Fibroblast of lung (primary cell): ENCODE data around the gene CAMK2B.

Experiments used
- EZH2 ChIP-seq: IDR thresholded peaks from 2 replicates; pipeline ENCODE4 v1.5.1; 2012; ENCODE audit warnings: low read length, control low read depth, mild to moderate bottlenecking; ENCODE audit errors: missing control alignments
- TF ChIP-seq, protein P1 (sequence below), 2 donors: IDR thresholded peaks in 1 of 2; conservative IDR thresholded peaks in 1 of 2; 1 replicate in 1 of 2; 2 replicates in 1 of 2; pipeline ENCODE4 v1.5.1; 2011 to 2012; ENCODE audit warnings: low read length in 2 of 2, control low read depth in 1 of 2, inconsistent platforms in 1 of 2, low read depth in 1 of 2, mild to moderate bottlenecking in 1 of 2

DNA sequence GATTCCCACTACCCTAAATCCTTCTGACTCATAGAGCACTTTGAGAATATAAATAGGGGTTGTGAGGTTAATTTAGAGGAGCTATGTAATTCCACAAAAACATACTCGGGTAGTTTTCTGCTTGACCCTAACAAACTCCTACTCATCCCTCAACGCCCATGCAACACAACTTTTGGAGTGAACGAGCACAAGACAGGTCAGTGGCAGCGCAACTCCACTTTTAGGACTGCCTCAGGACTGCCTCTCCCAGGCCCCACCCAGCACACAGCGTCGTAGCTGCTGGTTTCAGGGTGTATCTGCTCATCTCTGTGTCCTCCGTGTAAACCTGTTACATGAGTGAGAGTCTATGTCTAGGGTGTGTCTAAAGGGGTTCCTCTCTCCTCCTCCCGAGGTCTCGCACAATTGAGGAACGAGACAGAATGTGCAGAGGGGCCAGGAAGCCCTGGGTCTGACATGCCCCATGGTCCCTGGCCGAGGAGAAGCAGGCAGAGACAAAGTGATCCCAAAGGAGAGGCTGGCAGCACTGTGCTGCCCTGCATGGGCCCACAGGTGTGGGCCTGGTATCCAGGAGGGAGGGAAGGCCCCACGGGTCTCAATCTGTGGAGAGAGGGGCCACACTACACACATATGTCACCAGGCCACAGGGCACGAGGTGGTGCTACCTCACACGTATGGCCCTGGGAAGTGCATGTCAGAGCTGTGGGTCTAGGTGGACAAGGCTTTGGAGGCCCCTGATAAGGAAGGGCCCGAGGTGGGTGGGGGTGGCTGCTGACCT, 45.5 kb downstream of the CAMK2B start:
- TF ChIP-seq, protein P1, sequence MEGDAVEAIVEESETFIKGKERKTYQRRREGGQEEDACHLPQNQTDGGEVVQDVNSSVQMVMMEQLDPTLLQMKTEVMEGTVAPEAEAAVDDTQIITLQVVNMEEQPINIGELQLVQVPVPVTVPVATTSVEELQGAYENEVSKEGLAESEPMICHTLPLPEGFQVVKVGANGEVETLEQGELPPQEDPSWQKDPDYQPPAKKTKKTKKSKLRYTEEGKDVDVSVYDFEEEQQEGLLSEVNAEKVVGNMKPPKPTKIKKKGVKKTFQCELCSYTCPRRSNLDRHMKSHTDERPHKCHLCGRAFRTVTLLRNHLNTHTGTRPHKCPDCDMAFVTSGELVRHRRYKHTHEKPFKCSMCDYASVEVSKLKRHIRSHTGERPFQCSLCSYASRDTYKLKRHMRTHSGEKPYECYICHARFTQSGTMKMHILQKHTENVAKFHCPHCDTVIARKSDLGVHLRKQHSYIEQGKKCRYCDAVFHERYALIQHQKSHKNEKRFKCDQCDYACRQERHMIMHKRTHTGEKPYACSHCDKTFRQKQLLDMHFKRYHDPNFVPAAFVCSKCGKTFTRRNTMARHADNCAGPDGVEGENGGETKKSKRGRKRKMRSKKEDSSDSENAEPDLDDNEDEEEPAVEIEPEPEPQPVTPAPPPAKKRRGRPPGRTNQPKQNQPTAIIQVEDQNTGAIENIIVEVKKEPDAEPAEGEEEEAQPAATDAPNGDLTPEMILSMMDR (conservative IDR thresholded peaks at IDR 0.05 in 1 of 2, IDR thresholded peaks at IDR 0.05 in 1 of 2; ENCODE audit: low read depth in 1 of 2, low read length in 2 of 2) = no peak
- TF ChIP-seq EZH2 = no peak
